GM21381 (cell line): ENCODE data around the gene SULF2.
A peak's percentile ranks its signal among the peaks of the same experiment; 100 is the strongest.

Experiments
- ATAC-seq: cut with Tn5 transposase; IDR thresholded peaks from one replicate; pipeline ENCODE4 v1.9.1; 2021; ENCODE audit warnings: mild to moderate bottlenecking, moderate library complexity; ENCODE audit not compliant: unreplicated experiment

The SULF2 gene

GRCh38 chr20:47740862-47741184, 44.5 kb downstream of the SULF2 start:
- no peak for ATAC-seq

GRCh38 chr20:47740121-47740861, 45.0 kb downstream of the SULF2 start:
- ATAC-seq, result no peak

- ATAC-seq, result no peak
Observed at GRCh38 chr20:47737923-47738322, 47.4 kb downstream of the SULF2 start.

GRCh38 chr20:47736570-47737152, 48.6 kb downstream of the SULF2 start:
- no peak for ATAC-seq

- no peak for ATAC-seq
Observed at GRCh38 chr20:47735412-47736400, 49.6 kb downstream of the SULF2 start.

- ATAC-seq, result no peak
Observed at GRCh38 chr20:47734870-47735269, 50.4 kb downstream of the SULF2 start.

- ATAC-seq, result no peak
Observed at GRCh38 chr20:47733892-47734291, 51.4 kb downstream of the SULF2 start.

- ATAC-seq, result no peak
Observed at GRCh38 chr20:47730744-47731143, 54.5 kb downstream of the SULF2 start.

GRCh38 chr20:47729472-47729871, 55.8 kb downstream of the SULF2 start:
- no peak for ATAC-seq

GRCh38 chr20:47727909-47728361, 57.3 kb downstream of the SULF2 start:
- peak; percentile 15 for ATAC-seq

- peak; percentile 63 for ATAC-seq
Observed at GRCh38 chr20:47727170-47727880, 58.0 kb downstream of the SULF2 start.

GRCh38 chr20:47726632-47727031, 58.6 kb downstream of the SULF2 start:
- ATAC-seq, result no peak

- ATAC-seq, result no peak
Observed at GRCh38 chr20:47725248-47725973, 59.9 kb downstream of the SULF2 start.

GRCh38 chr20:47724910-47725247, 60.4 kb downstream of the SULF2 start:
- ATAC-seq, result no peak

- no peak for ATAC-seq
Observed at GRCh38 chr20:47724396-47724795, 60.9 kb downstream of the SULF2 start.

GRCh38 chr20:47723322-47723721, 62.0 kb downstream of the SULF2 start:
- no peak for ATAC-seq

- ATAC-seq, result no peak
Observed at GRCh38 chr20:47720636-47721427, 64.4 kb downstream of the SULF2 start.

- ATAC-seq, result no peak
Observed at GRCh38 chr20:47719625-47720024, 65.7 kb downstream of the SULF2 start.

- ATAC-seq, result no peak
Observed at GRCh38 chr20:47719211-47719610, 66.1 kb downstream of the SULF2 start.

- ATAC-seq, result no peak
Observed at GRCh38 chr20:47718398-47718797, 66.9 kb downstream of the SULF2 start.
